Adrenal gland (tissue), 5 donors: ENCODE data around the gene LYPD5.

Source experiments
- CTCF ChIP-seq, 6 experiments: fragments of 450-650 bp in 4 of 6; fragments of 200-600 bp in 2 of 6; sonication (generic) in 1 of 6; IDR thresholded peaks; 1 replicate in 5 of 6; 2 replicates in 1 of 6; pipeline versions ENCODE4 v1.5.1 to v1.8.0; 2016 to 2021; ENCODE audit warnings: antibody characterized with exemption in 6 of 6, mild to moderate bottlenecking in 2 of 6, moderate library complexity in 1 of 6
- POLR2A ChIP-seq, 2 donors: fragments of 450-650 bp; IDR thresholded peaks; one replicate each; pipeline ENCODE4 v1.6.1; 2017; ENCODE audit warnings: antibody characterized with exemption in 2 of 2, mild to moderate bottlenecking in 2 of 2, moderate library complexity in 1 of 2
- donor health status: DM: no; HTN: no; CAD: no.

GRCh38 chr19:43820884-43821215 lies 18.6 kb upstream of the LYPD5 start:
- TF ChIP-seq CTCF (IDR thresholded peaks at IDR 0.05) (no peak), POLR2A (IDR thresholded peaks at IDR 0.05) (no peak)
